Measurements from ENCODE around the gene PCBP2.

The PCBP2 gene

GRCh38 chr12:53481939-53482586, 30.2 kb downstream of the PCBP2 start:
- Mint-ChIP-seq H3K9me3 (no peaks in the 10 kb centered on the region), H3K4me1 (peaks cover 7% of the 10 kb centered on the region), H3K27me3 (no peaks in the 10 kb centered on the region), H3K4me3 (peak overlapping the region; percentile 2), H3K36me3 (ENCODE audit: insufficient read depth) (peaks cover 64% of the 10 kb centered on the region), H3K27ac (ENCODE audit: low read depth) (no peak overlapping the region)
- DNase-seq (ENCODE audit: low spot score in 2 of 2): no peak
- peak; percentile 42 for ATAC-seq (replicated peaks; ENCODE audit: extremely low read depth, poor library complexity, severe bottlenecking)

GRCh38 chr12:53482626-53483168, 30.8 kb downstream of the PCBP2 start:
- H3K36me3 Mint-ChIP-seq (ENCODE audit: insufficient read depth): peaks cover 59% of the 10 kb centered on the region
- H3K27me3 Mint-ChIP-seq: no peaks in the 10 kb centered on the region
- H3K4me3 Mint-ChIP-seq: no peak overlapping the region
- ATAC-seq (replicated peaks; ENCODE audit: extremely low read depth, poor library complexity, severe bottlenecking) (no peak), DNase-seq (ENCODE audit: low spot score in 2 of 2) (no peak)
- H3K9me3 Mint-ChIP-seq: no peaks in the 10 kb centered on the region
- no peak overlapping the region for H3K27ac Mint-ChIP-seq (ENCODE audit: low read depth)
- peaks cover 10% of the 10 kb centered on the region for H3K4me1 Mint-ChIP-seq

GRCh38 chr12:53483225-53483978, 31.5 kb downstream of the PCBP2 start:
- Mint-ChIP-seq H3K36me3 (ENCODE audit: insufficient read depth) (peaks cover 54% of the 10 kb centered on the region), H3K4me3 (no peak overlapping the region), H3K9me3 (no peaks in the 10 kb centered on the region), H3K27me3 (no peaks in the 10 kb centered on the region), H3K4me1 (peaks cover 16% of the 10 kb centered on the region), H3K27ac (ENCODE audit: low read depth) (no peak overlapping the region)
- ATAC-seq (replicated peaks; ENCODE audit: extremely low read depth, poor library complexity, severe bottlenecking) (no peak), DNase-seq (ENCODE audit: low spot score in 2 of 2) (no peak)

- Mint-ChIP-seq H3K36me3 (ENCODE audit: insufficient read depth) (peaks cover 52% of the 10 kb centered on the region), H3K9me3 (no peaks in the 10 kb centered on the region), H3K4me1 (peaks cover 16% of the 10 kb centered on the region), H3K27ac (ENCODE audit: low read depth) (no peak overlapping the region), H3K27me3 (no peaks in the 10 kb centered on the region), H3K4me3 (no peak overlapping the region)
- ATAC-seq (replicated peaks; ENCODE audit: extremely low read depth, poor library complexity, severe bottlenecking) (no peak), DNase-seq (ENCODE audit: low spot score in 2 of 2) (no peak)
These were observed 32.1 kb downstream of the PCBP2 start for GRCh38 chr12:53483979-53484377.

- Mint-ChIP-seq H3K36me3 (ENCODE audit: insufficient read depth) (peaks cover 45% of the 10 kb centered on the region), H3K4me3 (no peak overlapping the region), H3K9me3 (no peaks in the 10 kb centered on the region), H3K4me1 (peaks cover 16% of the 10 kb centered on the region), H3K27ac (ENCODE audit: low read depth) (peak overlapping the region; percentile 19), H3K27me3 (no peaks in the 10 kb centered on the region)
- ATAC-seq (replicated peaks; ENCODE audit: extremely low read depth, poor library complexity, severe bottlenecking): no peak
- no peak for DNase-seq (ENCODE audit: low spot score in 2 of 2)
These were observed 33.0 kb downstream of the PCBP2 start for GRCh38 chr12:53484686-53485575.

- Mint-ChIP-seq H3K4me1 (peaks cover 16% of the 10 kb centered on the region), H3K4me3 (no peak overlapping the region), H3K27me3 (no peaks in the 10 kb centered on the region), H3K36me3 (ENCODE audit: insufficient read depth) (peaks cover 38% of the 10 kb centered on the region), H3K27ac (ENCODE audit: low read depth) (peak overlapping the region; percentile 75), H3K9me3 (no peaks in the 10 kb centered on the region)
- ATAC-seq (replicated peaks; ENCODE audit: extremely low read depth, poor library complexity, severe bottlenecking) (peak; percentile 44), DNase-seq (ENCODE audit: low spot score in 2 of 2) (no peak)
These were observed 34.2 kb downstream of the PCBP2 start for GRCh38 chr12:53485955-53486735.

- no peak for ATAC-seq (replicated peaks; ENCODE audit: extremely low read depth, poor library complexity, severe bottlenecking)
- Mint-ChIP-seq H3K9me3 (no peaks in the 10 kb centered on the region), H3K4me3 (no peak overlapping the region), H3K27me3 (no peaks in the 10 kb centered on the region), H3K4me1 (peaks cover 18% of the 10 kb centered on the region), H3K27ac (ENCODE audit: low read depth) (peak overlapping the region; percentile 75), H3K36me3 (ENCODE audit: insufficient read depth) (peaks cover 31% of the 10 kb centered on the region)
- DNase-seq (ENCODE audit: low spot score in 2 of 2): no peak
These were observed 35.0 kb downstream of the PCBP2 start for GRCh38 chr12:53486736-53487487.

- Mint-ChIP-seq H3K27me3 (no peaks in the 10 kb centered on the region), H3K9me3 (no peaks in the 10 kb centered on the region), H3K4me1 (peaks cover 39% of the 10 kb centered on the region), H3K36me3 (ENCODE audit: insufficient read depth) (peaks cover 25% of the 10 kb centered on the region), H3K4me3 (no peak overlapping the region), H3K27ac (ENCODE audit: low read depth) (no peak overlapping the region)
- DNase-seq (ENCODE audit: low spot score in 2 of 2): no peak
- ATAC-seq (replicated peaks; ENCODE audit: extremely low read depth, poor library complexity, severe bottlenecking): no peak
These were observed 37.5 kb downstream of the PCBP2 start for GRCh38 chr12:53489242-53489864.

- peak overlapping the region; percentile 93 for H3K27ac Mint-ChIP-seq (ENCODE audit: low read depth)
- H3K9me3 Mint-ChIP-seq: no peaks in the 10 kb centered on the region
- H3K27me3 Mint-ChIP-seq: no peaks in the 10 kb centered on the region
- H3K4me3 Mint-ChIP-seq: peak overlapping the region; percentile 82
- peaks cover 34% of the 10 kb centered on the region for H3K4me1 Mint-ChIP-seq
- ATAC-seq (replicated peaks; ENCODE audit: extremely low read depth, poor library complexity, severe bottlenecking) (no peak), DNase-seq (ENCODE audit: low spot score in 2 of 2) (no peak)
- H3K36me3 Mint-ChIP-seq (ENCODE audit: insufficient read depth): peaks cover 13% of the 10 kb centered on the region
These were observed 40.3 kb downstream of the PCBP2 start for GRCh38 chr12:53492188-53492587.

- Mint-ChIP-seq H3K9me3 (no peaks in the 10 kb centered on the region), H3K4me1 (peaks cover 32% of the 10 kb centered on the region), H3K4me3 (peak overlapping the region; percentile 82), H3K27ac (ENCODE audit: low read depth) (peak overlapping the region; percentile 93), H3K36me3 (ENCODE audit: insufficient read depth) (peaks cover 13% of the 10 kb centered on the region), H3K27me3 (no peaks in the 10 kb centered on the region)
- DNase-seq (ENCODE audit: low spot score in 2 of 2): peak; percentile 71 to 78
- peak; percentile 93 for ATAC-seq (replicated peaks; ENCODE audit: extremely low read depth, poor library complexity, severe bottlenecking)
These were observed 41.1 kb downstream of the PCBP2 start for GRCh38 chr12:53492830-53493609.
